NT2/D1 (cell line): Measurements from ENCODE around the gene HNRNPA0.

ENCODE experiments used
- DNase-seq: peaks from one replicate; pipeline ENCODE4 v3.0.0-alpha.2; 2011; ENCODE audit warnings: low read depth, low spot score
- H3K27me3 ChIP-seq: 2 replicates; pipeline ENCODE4 v1.6.0; 2011; ENCODE audit warnings: mild to moderate bottlenecking; ENCODE audit not compliant: insufficient read length, insufficient read depth
- H3K36me3 ChIP-seq: 2 replicates; pipeline ENCODE4 v1.6.1; 2011; ENCODE audit warnings: mild to moderate bottlenecking, low read length, mixed read lengths; ENCODE audit not compliant: insufficient read depth, insufficient read length
- H3K4me1 ChIP-seq: 2 replicates; pipeline ENCODE4 v1.5.1; 2011; ENCODE audit not compliant: insufficient read depth, insufficient read length
- H3K4me3 ChIP-seq: 2 replicates; pipeline ENCODE4 v1.5.1; 2011; ENCODE audit warnings: low read depth; ENCODE audit not compliant: insufficient read length
- H3K9ac ChIP-seq: 2 replicates; pipeline ENCODE4 v1.6.0; 2011; ENCODE audit warnings: low read depth; ENCODE audit not compliant: insufficient read length
- H3K9me3 ChIP-seq: 2 replicates; pipeline ENCODE4 v1.5.1; 2011; ENCODE audit warnings: mild to moderate bottlenecking, low read length; ENCODE audit not compliant: insufficient read depth
- ZNF274 ChIP-seq: IDR thresholded peaks from 2 replicates; pipeline ENCODE4 v1.6.1; 2011; ENCODE audit warnings: mild to moderate bottlenecking, low read depth, low read length

Gene HNRNPA0

DNA sequence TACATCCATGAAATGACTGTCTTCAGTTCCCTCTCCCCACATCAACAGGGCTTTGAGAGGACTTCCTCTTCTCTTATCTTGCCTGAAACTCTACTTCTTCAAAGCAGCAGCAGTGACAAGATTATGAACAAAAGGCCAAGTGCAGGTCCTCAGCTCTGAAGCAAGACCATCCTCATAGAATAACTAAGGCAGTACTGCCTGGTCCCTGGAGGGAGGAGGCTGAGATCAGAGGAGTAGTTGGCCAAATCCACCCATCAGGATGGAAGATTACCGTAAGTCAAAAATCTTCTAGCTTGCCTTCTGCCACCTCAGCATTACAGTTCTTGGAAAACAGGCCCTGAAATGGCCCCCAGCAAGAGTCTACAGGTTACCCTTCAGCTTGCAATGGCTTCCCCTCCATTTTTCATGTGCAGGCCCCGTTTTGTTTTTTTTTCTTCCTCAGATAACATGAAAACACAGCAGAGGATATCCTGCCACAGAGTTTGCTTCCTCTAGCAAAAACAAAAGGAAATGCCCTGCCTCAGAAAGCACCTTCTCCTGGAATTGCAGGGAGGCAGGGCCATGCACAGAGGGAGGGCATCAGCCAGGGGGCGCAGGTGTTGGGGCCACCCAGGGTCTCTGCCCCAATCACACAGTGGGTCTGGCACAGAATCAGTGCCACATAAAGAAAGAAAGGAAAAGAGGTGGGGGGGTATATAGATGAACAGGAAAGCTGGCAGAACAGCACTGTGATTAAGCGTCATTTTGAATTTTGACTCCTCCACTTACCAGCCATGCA, 58.3 kb downstream of the HNRNPA0 start:
- DNase-seq, result no peak
- no peaks in the 10 kb centered on the region for H3K9me3 ChIP-seq
- H3K4me3 ChIP-seq, result no peak overlapping the region
- H3K4me1 ChIP-seq, result no peaks in the 10 kb centered on the region
- H3K9ac ChIP-seq, result no peak overlapping the region
- peaks cover 6% of the 10 kb centered on the region for H3K36me3 ChIP-seq
- TF ChIP-seq ZNF274, result no peak
- no peaks in the 10 kb centered on the region for H3K27me3 ChIP-seq
